ENCODE results near the gene SENP7. TPM values are rescaled to one million over a fixed set of nuclear protein-coding genes. Genes with fewer than 3 reads are reported as not detected.

Gene SENP7
- total RNA-seq, 2 donors from 2014 or later = 23.7 to 55.1 TPM

DNA sequence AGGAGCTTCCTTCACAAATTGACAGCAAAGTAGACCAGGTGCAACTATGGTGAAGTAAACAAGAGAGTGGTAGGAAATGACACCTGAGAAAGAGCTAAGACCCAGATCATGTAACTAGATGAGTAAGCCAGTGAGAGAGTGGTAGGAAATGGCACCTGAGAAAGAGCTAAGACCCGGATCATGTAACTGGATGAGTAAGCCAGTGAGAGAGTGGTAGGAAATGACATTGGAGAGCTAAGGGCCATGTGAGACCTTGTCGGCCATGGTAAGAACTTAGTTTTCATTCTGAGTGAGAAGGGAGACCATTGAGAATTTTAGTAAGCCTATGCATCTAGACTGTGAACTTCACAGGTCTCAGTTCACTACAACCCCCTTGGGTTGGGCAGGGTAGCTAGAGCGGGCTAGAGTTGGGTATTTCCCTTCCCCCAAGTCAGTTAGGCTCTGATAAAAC, 5.4 kb upstream of the SENP7 start:
- ATAC-seq (ENCODE audit: insufficient number of reproducible peaks, low FRiP score, low read depth) (no peak), DNase-seq (ENCODE audit: low spot score) (no peak)
- Histone ChIP-seq H3K27ac (no peak overlapping the region), H3K9me3 (no peaks in the 10 kb centered on the region), H3K4me1 (ENCODE audit: control insufficient read depth in 1 of 2, low read depth in 2 of 2) (peaks cover 0 to 6% of the 10 kb centered on the region in 2 donors), H3K36me3 (no peaks in the 10 kb centered on the region), H3K27me3 (replicated peaks; ENCODE audit: insufficient read depth) (no peaks in the 10 kb centered on the region), H3K4me3 (no peak overlapping the region)
- TF ChIP-seq, protein P1, sequence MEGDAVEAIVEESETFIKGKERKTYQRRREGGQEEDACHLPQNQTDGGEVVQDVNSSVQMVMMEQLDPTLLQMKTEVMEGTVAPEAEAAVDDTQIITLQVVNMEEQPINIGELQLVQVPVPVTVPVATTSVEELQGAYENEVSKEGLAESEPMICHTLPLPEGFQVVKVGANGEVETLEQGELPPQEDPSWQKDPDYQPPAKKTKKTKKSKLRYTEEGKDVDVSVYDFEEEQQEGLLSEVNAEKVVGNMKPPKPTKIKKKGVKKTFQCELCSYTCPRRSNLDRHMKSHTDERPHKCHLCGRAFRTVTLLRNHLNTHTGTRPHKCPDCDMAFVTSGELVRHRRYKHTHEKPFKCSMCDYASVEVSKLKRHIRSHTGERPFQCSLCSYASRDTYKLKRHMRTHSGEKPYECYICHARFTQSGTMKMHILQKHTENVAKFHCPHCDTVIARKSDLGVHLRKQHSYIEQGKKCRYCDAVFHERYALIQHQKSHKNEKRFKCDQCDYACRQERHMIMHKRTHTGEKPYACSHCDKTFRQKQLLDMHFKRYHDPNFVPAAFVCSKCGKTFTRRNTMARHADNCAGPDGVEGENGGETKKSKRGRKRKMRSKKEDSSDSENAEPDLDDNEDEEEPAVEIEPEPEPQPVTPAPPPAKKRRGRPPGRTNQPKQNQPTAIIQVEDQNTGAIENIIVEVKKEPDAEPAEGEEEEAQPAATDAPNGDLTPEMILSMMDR (IDR thresholded peaks at IDR 0.05) = no peak

DNA sequence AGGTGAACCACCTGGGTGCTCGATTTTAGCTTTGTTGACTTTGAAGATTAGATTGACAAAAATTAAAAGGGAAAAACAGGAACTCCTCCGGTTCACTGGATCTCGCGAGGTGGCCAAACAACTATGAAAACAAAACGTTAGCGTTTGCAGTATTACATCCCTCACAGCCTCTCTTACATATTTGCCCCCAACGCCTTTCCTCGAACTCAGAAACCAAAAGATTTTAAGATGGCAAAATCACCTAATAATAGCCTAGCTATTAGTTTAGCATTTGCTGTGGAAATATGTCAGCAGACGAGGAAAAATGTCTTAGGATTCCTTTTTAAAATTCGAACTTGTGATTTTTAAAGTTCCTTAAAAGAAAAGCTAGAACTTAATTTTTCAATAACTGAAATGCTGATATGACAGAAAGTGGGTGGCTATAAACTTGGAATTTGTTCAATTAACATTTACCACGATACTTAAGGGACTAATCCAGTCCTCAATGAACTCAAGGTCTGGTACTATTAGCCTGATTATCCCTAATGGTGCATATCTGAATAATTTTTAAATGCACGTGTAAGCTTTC, 491 bp upstream of the SENP7 start:
- TF ChIP-seq, protein P1 (IDR thresholded peaks at IDR 0.05) = no peak
- Histone ChIP-seq H3K9me3 (no peaks in the 10 kb centered on the region), H3K36me3 (no peaks in the 10 kb centered on the region), H3K27me3 (replicated peaks; ENCODE audit: insufficient read depth) (no peaks in the 10 kb centered on the region), H3K27ac (peak overlapping the region; percentile 97), H3K4me3 (peak overlapping the region; percentile 92), H3K4me1 (ENCODE audit: control insufficient read depth in 1 of 2, low read depth in 2 of 2) (peaks cover 5 to 34% of the 10 kb centered on the region in 2 donors)
- ATAC-seq (ENCODE audit: insufficient number of reproducible peaks, low FRiP score, low read depth) = peak; percentile 70
- no peak for DNase-seq (ENCODE audit: low spot score)

- Histone ChIP-seq H3K36me3 (no peaks in the 10 kb centered on the region), H3K27me3 (replicated peaks; ENCODE audit: insufficient read depth) (no peaks in the 10 kb centered on the region), H3K4me3 (peak overlapping the region; percentile 92), H3K9me3 (no peaks in the 10 kb centered on the region), H3K4me1 (ENCODE audit: control insufficient read depth in 1 of 2, low read depth in 2 of 2) (peaks cover 5 to 34% of the 10 kb centered on the region in 2 donors), H3K27ac (peak overlapping the region; percentile 97)
- ATAC-seq (ENCODE audit: insufficient number of reproducible peaks, low FRiP score, low read depth) (no peak), DNase-seq (ENCODE audit: low spot score) (no peak)
- TF ChIP-seq, protein P1 (IDR thresholded peaks at IDR 0.05) = no peak
These were observed 691 bp downstream of the SENP7 start for GRCh38 chr3:101512396-101512645.

DNA sequence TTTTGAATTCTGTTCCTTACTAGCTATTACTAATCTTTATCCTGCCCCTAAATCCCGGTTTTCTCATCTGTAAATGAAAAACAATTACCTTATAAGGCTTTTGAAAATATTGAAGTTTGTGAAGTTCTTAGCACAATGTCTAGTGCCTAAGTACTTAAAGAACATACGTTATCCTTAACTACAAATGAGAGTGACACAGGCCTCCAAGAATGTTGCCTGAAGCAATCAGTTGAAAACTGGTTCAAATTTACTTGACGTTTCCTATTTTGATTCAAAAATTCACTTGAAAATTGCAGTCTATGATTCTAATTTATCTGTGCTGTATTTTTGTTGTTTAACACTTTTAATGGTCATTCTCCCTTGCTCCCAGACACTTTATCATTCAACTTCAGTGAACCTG, 3.2 kb downstream of the SENP7 start:
- H3K36me3 ChIP-seq = no peaks in the 10 kb centered on the region
- no peak overlapping the region for H3K27ac ChIP-seq
- no peak for DNase-seq (ENCODE audit: low spot score)
- ATAC-seq (ENCODE audit: insufficient number of reproducible peaks, low FRiP score, low read depth) = no peak
- peaks cover 5 to 34% of the 10 kb centered on the region in 2 donors for H3K4me1 ChIP-seq (ENCODE audit: control insufficient read depth in 1 of 2, low read depth in 2 of 2)
- no peaks in the 10 kb centered on the region for H3K27me3 ChIP-seq (replicated peaks; ENCODE audit: insufficient read depth)
- no peak overlapping the region for H3K4me3 ChIP-seq
- TF ChIP-seq, protein P1 (IDR thresholded peaks at IDR 0.05) = no peak
- H3K9me3 ChIP-seq = no peaks in the 10 kb centered on the region

DNA sequence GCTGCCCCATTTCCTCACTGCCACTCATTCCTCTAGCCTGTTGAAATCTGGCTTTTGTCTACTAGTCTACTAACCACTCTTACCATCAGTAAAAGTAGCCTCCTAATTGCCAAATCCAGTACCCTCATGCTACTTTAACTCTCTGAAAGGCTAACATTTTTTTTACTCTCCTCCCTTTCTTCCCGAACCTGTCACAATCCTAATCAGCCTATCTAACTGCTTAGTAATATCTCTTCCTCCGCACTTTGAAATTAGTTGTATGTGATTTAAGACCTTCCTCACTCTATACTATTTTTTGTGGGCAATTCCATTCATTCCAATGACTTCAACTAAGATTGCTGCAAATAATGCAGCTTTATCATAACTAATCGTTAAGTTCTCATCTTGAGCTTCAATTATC, 3.7 kb downstream of the SENP7 start:
- no peak for ATAC-seq (ENCODE audit: insufficient number of reproducible peaks, low FRiP score, low read depth)
- no peaks in the 10 kb centered on the region for H3K27me3 ChIP-seq (replicated peaks; ENCODE audit: insufficient read depth)
- TF ChIP-seq, protein P1 (IDR thresholded peaks at IDR 0.05) = no peak
- H3K9me3 ChIP-seq = no peaks in the 10 kb centered on the region
- H3K4me3 ChIP-seq = no peak overlapping the region
- H3K4me1 ChIP-seq (ENCODE audit: control insufficient read depth in 1 of 2, low read depth in 2 of 2) = peaks cover 5 to 34% of the 10 kb centered on the region in 2 donors
- no peaks in the 10 kb centered on the region for H3K36me3 ChIP-seq
- no peak for DNase-seq (ENCODE audit: low spot score)
- no peak overlapping the region for H3K27ac ChIP-seq
